ENCODE measurements around the gene SLC38A10.
A peak's percentile ranks its signal among the peaks of the same experiment; 100 is the strongest.

SLC38A10 gene

GRCh38 chr17:81273698-81274470 lies 21.2 kb downstream of the SLC38A10 start:
- DNase-seq: no peak

GRCh38 chr17:81272616-81273015 lies 22.5 kb downstream of the SLC38A10 start:
- no peak for DNase-seq

- DNase-seq: no peak
Observed at GRCh38 chr17:81271226-81271625, 23.9 kb downstream of the SLC38A10 start.

GRCh38 chr17:81270279-81270678 lies 24.8 kb downstream of the SLC38A10 start:
- DNase-seq: no peak

- DNase-seq: no peak
Observed at GRCh38 chr17:81267390-81268067, 27.6 kb downstream of the SLC38A10 start.

GRCh38 chr17:81265576-81265975 lies 29.5 kb downstream of the SLC38A10 start:
- no peak for DNase-seq

GRCh38 chr17:81264640-81265039 lies 30.5 kb downstream of the SLC38A10 start:
- DNase-seq: no peak

- DNase-seq: no peak
Observed at GRCh38 chr17:81263371-81264181, 31.5 kb downstream of the SLC38A10 start.

GRCh38 chr17:81261582-81262336 lies 33.3 kb downstream of the SLC38A10 start:
- DNase-seq: no peak

GRCh38 chr17:81261096-81261495 lies 34.0 kb downstream of the SLC38A10 start:
- DNase-seq: no peak

GRCh38 chr17:81260641-81261040 lies 34.5 kb downstream of the SLC38A10 start:
- DNase-seq: no peak

GRCh38 chr17:81260171-81260570 lies 34.9 kb downstream of the SLC38A10 start:
- DNase-seq: no peak

GRCh38 chr17:81259058-81259605 lies 36.0 kb downstream of the SLC38A10 start:
- DNase-seq: no peak

GRCh38 chr17:81258292-81258691 lies 36.8 kb downstream of the SLC38A10 start:
- no peak for DNase-seq

- DNase-seq: no peak
Observed at GRCh38 chr17:81257533-81257932, 37.6 kb downstream of the SLC38A10 start.

GRCh38 chr17:81256616-81257015 lies 38.5 kb downstream of the SLC38A10 start:
- DNase-seq: no peak

- DNase-seq: peak; percentile 78
Observed at GRCh38 chr17:81254955-81255717, 40.0 kb downstream of the SLC38A10 start.

- DNase-seq: no peak
Observed at GRCh38 chr17:81253358-81254131, 41.6 kb downstream of the SLC38A10 start.

- no peak for DNase-seq
Observed at GRCh38 chr17:81252987-81253329, 42.1 kb downstream of the SLC38A10 start.

GRCh38 chr17:81252326-81252986 lies 42.7 kb downstream of the SLC38A10 start:
- no peak for DNase-seq

Measured in SIG-M5 (cell line).